ENCODE measurements around the gene TUBG1.

The TUBG1 gene

DNA sequence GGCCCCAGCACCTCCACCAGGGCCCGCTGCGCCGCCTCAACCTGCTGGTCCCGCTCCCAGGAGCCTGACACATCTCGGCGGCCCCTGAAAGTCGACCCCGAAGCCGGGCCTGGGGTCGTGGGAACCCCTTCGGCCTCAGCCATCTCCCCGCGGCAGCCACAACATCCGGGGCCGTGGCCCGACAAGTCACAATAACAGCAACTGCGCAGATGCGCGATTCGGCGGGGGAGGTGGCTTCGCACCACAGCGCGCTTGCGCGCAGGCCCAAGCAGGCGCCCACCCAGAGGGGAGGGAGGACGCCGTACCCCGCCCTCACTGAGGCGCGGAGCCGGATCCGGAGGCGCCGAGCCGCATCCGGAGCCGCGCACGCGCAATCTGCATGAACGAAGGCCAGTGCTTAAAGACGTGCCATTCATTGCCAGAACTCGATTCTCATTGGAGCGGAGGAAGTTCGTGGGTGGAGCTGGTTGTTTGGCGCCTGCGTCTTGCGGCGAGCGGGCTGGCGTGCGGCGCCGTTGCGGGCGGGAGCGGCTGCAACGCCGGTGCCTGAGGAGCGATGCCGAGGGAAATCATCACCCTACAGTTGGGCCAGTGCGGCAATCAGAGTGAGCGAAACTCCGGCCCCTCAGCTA lies at the start of gene TUBG1, which contains the start of gene RETREG3:
TUBG1 (plus strand) TSS at position 502 of the 632 bp plus-strand sequence; CDS start at position 557, 55 bp downstream.
RETREG3 (minus strand) TSS at position 193 of the 632 bp plus-strand sequence; CDS start at position 143, 50 bp downstream.
- TF ChIP-seq MYC (IDR thresholded peaks at IDR 0.05; ENCODE audit: low read depth, low read length), result peak; percentile 75
- TF ChIP-seq, protein P1, sequence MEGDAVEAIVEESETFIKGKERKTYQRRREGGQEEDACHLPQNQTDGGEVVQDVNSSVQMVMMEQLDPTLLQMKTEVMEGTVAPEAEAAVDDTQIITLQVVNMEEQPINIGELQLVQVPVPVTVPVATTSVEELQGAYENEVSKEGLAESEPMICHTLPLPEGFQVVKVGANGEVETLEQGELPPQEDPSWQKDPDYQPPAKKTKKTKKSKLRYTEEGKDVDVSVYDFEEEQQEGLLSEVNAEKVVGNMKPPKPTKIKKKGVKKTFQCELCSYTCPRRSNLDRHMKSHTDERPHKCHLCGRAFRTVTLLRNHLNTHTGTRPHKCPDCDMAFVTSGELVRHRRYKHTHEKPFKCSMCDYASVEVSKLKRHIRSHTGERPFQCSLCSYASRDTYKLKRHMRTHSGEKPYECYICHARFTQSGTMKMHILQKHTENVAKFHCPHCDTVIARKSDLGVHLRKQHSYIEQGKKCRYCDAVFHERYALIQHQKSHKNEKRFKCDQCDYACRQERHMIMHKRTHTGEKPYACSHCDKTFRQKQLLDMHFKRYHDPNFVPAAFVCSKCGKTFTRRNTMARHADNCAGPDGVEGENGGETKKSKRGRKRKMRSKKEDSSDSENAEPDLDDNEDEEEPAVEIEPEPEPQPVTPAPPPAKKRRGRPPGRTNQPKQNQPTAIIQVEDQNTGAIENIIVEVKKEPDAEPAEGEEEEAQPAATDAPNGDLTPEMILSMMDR (IDR thresholded peaks at IDR 0.05; ENCODE audit: low read depth, low read length), result peak; percentile 2
- peak; percentile 84 for TF ChIP-seq POLR2A (IDR thresholded peaks at IDR 0.05; ENCODE audit: extremely low read depth, insufficient read length)
- peak; percentile 75 for TF ChIP-seq MAX (IDR thresholded peaks at IDR 0.05; ENCODE audit: low read depth, low read length)
- peak; percentile 98 for DNase-seq (ENCODE audit: low read depth)
- peak within 1 kb of the TSS; percentile 97 for H3K4me3 ChIP-seq (ENCODE audit: low read depth, low read length)

DNA sequence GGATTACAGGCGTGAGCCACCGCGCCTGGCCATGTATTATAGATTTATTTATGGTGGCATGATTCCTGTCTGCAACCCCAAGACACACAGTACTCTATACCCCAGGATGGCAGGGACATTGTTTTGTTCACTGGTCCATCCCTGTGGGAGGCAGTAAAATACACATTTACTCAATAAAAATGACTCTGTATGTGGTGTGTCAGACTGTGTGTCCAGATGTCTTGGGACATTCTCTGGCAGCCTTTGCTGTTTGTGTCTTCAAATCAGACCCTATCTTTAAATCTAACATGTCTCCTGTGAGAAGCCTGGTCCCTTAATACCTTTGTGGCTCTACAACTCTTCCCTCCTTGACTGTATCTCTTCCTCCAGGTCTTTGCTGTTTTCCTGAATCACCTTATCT lies 49.2 kb upstream of the TUBG1 start:
- TF ChIP-seq, protein P1 (IDR thresholded peaks at IDR 0.05; ENCODE audit: low read depth, low read length), result no peak
- no peak for TF ChIP-seq MYC (IDR thresholded peaks at IDR 0.05; ENCODE audit: low read depth, low read length)
- no peak for TF ChIP-seq MAX (IDR thresholded peaks at IDR 0.05; ENCODE audit: low read depth, low read length)
- TF ChIP-seq POLR2A (IDR thresholded peaks at IDR 0.05; ENCODE audit: extremely low read depth, insufficient read length), result no peak
- DNase-seq (ENCODE audit: low read depth), result no peak
- no peak overlapping the region for H3K4me3 ChIP-seq (ENCODE audit: low read depth, low read length)

- H3K4me3 ChIP-seq (ENCODE audit: low read depth, low read length), result peak within 1 kb of the TSS; percentile 94
- TF ChIP-seq MAX (IDR thresholded peaks at IDR 0.05; ENCODE audit: low read depth, low read length) (peak; percentile 49; the same call in 1 of the 2 replicates), MYC (IDR thresholded peaks at IDR 0.05; ENCODE audit: low read depth, low read length) (peak; percentile 79), POLR2A (IDR thresholded peaks at IDR 0.05; ENCODE audit: extremely low read depth, insufficient read length) (peak; percentile 64)
- TF ChIP-seq, protein P1 (IDR thresholded peaks at IDR 0.05; ENCODE audit: low read depth, low read length), result no peak
- peak; percentile 97 for DNase-seq (ENCODE audit: low read depth)
Observed at GRCh38 chr17:42561897-42562387, 47.5 kb upstream of the TUBG1 start, which contains the start of gene COASY. Gene COASY, plus strand, starts transcription at chr17:42562148. Its CDS starts 475 bp downstream, at chr17:42562623.

- DNase-seq (ENCODE audit: low read depth), result peak; percentile 61
- TF ChIP-seq, protein P1 (IDR thresholded peaks at IDR 0.05; ENCODE audit: low read depth, low read length), result no peak
- peak; percentile 3; the same call in 1 of the 2 replicates for TF ChIP-seq MAX (IDR thresholded peaks at IDR 0.05; ENCODE audit: low read depth, low read length)
Observed at GRCh38 chr17:42562388-42563142, 46.9 kb upstream of the TUBG1 start.

GRCh38 chr17:42563143-42563509 lies 46.4 kb upstream of the TUBG1 start:
- peak overlapping the region; percentile 94 for H3K4me3 ChIP-seq (ENCODE audit: low read depth, low read length)
- TF ChIP-seq MAX (IDR thresholded peaks at IDR 0.05; ENCODE audit: low read depth, low read length) (no peak), MYC (IDR thresholded peaks at IDR 0.05; ENCODE audit: low read depth, low read length) (no peak), POLR2A (IDR thresholded peaks at IDR 0.05; ENCODE audit: extremely low read depth, insufficient read length) (no peak)
- TF ChIP-seq, protein P1 (IDR thresholded peaks at IDR 0.05; ENCODE audit: low read depth, low read length), result no peak
- DNase-seq (ENCODE audit: low read depth), result peak; percentile 61

More at GRCh38 chr17:42562388-42563142, 46.9 kb upstream of the TUBG1 start:
- peak overlapping the region; percentile 94 for H3K4me3 ChIP-seq (ENCODE audit: low read depth, low read length)
